Progenitor cell of endocrine pancreas (in vitro differentiated cells): ENCODE measurements around the gene SLC47A2. TPM values are rescaled to one million over a fixed set of nuclear protein-coding genes. Genes with fewer than 3 reads are reported as not detected.
"Not testable (repeated sequence)": the region's sequence is repeated elsewhere in the genome, so short reads cannot be mapped to it uniquely, and the experiment has no call there.

Experiments used
- DNase-seq: peaks from one replicate; pipeline ENCODE4 v3.0.0; 2021; ENCODE audit warnings: low spot score; ENCODE audit not compliant: unreplicated experiment
- H3K27ac Mint-ChIP-seq: 2 replicates; pipeline ENCODE4 v1.8.0; 2021; ENCODE audit warnings: mild to moderate bottlenecking, moderate library complexity, mixed read lengths
- H3K27me3 Mint-ChIP-seq: 2 replicates; pipeline ENCODE4 v1.8.0; 2021; ENCODE audit warnings: mixed read lengths
- H3K36me3 Mint-ChIP-seq: 2 replicates; pipeline ENCODE4 v1.8.0; 2022; ENCODE audit warnings: mixed read lengths; ENCODE audit not compliant: insufficient read depth
- H3K4me1 Mint-ChIP-seq: 2 replicates; pipeline ENCODE4 v1.8.0; 2021; ENCODE audit warnings: low read depth, mixed read lengths
- H3K4me3 Mint-ChIP-seq: 2 replicates; pipeline ENCODE4 v1.8.0; 2021; ENCODE audit warnings: low read depth, mild to moderate bottlenecking, moderate library complexity, mixed read lengths
- H3K9me3 Mint-ChIP-seq: 2 replicates; pipeline ENCODE4 v1.8.0; 2021; ENCODE audit warnings: low read depth, mixed read lengths
- CTCF ChIP-seq: fragments of 200-600 bp; sonication (generic); IDR thresholded peaks from one replicate; pipeline ENCODE4 v1.5.0; 2021; ENCODE audit warnings: antibody characterized with exemption, mild to moderate bottlenecking; ENCODE audit not compliant: unreplicated experiment
- long read RNA-seq: library from polyadenylated mRNA; unstranded; transcript quantifications from one replicate; pipeline ENCODE4 v2.0.0, GENCODE V29; 2020
- total RNA-seq: library from RNA; stranded (reverse); gene quantifications from 2 replicates; pipeline ENCODE4 v1.2.1, GENCODE V29; 2021

The SLC47A2 gene, protein sequence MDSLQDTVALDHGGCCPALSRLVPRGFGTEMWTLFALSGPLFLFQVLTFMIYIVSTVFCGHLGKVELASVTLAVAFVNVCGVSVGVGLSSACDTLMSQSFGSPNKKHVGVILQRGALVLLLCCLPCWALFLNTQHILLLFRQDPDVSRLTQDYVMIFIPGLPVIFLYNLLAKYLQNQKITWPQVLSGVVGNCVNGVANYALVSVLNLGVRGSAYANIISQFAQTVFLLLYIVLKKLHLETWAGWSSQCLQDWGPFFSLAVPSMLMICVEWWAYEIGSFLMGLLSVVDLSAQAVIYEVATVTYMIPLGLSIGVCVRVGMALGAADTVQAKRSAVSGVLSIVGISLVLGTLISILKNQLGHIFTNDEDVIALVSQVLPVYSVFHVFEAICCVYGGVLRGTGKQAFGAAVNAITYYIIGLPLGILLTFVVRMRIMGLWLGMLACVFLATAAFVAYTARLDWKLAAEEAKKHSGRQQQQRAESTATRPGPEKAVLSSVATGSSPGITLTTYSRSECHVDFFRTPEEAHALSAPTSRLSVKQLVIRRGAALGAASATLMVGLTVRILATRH
- not detected in 2 replicates for total RNA-seq
- long read RNA-seq, partial matches to known transcripts = 0 of 1 reads
- long read RNA-seq, other reads (novel, unspliced or antisense) = 1 of 1 reads

- Mint-ChIP-seq H3K9me3 (no peaks in the 10 kb centered on the region), H3K27me3 (peaks cover 13% of the 10 kb centered on the region), H3K4me3 (no peak within 1 kb of the TSS), H3K27ac (no peak within 1 kb of the TSS), H3K36me3 (no peaks in the 10 kb centered on the region), H3K4me1 (no peaks in the 10 kb centered on the region)
- DNase-seq = no peak
- no peak for TF ChIP-seq CTCF
These were observed at the start of gene SLC47A2 for GRCh38 chr17:19716108-19717030. Gene SLC47A2 (minus strand): TSS chr17:19716584. CDS start chr17:19716555, 29 bp downstream.

GRCh38 chr17:19766016-19766415 is 49.6 kb upstream of the SLC47A2 start:
- no peak for TF ChIP-seq CTCF
- H3K9me3 Mint-ChIP-seq = no peaks in the 10 kb centered on the region
- H3K36me3 Mint-ChIP-seq = no peaks in the 10 kb centered on the region
- H3K27ac Mint-ChIP-seq = no peak overlapping the region
- no peak for DNase-seq
- H3K4me3 Mint-ChIP-seq = no peak overlapping the region
- H3K27me3 Mint-ChIP-seq = peaks cover 16% of the 10 kb centered on the region
- peaks cover 2% of the 10 kb centered on the region for H3K4me1 Mint-ChIP-seq

- H3K27ac Mint-ChIP-seq = peak overlapping the region; percentile 13
These were observed 47.6 kb upstream of the SLC47A2 start for GRCh38 chr17:19763991-19764390.

DNA sequence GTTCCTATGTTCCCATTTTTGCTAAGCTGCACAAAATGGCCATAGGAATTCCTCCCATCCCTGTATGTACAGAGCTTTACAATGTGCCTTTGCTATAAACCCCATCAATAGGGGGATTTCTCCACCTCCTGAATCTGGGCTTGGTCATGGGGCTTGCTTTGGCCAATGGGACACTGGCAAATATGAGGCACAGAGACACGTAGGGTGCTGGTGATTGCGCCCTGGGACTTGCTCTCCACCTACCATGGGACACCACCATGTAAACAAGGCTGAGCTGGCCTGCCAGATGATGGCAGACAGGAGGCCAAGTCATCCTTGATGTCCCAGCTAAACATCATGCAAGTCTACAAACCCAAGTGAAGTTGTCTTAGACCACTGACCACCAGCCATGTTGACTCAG is 47.0 kb upstream of the SLC47A2 start:
- H3K36me3 Mint-ChIP-seq = no peaks in the 10 kb centered on the region
- no peak overlapping the region for H3K4me3 Mint-ChIP-seq
- H3K27me3 Mint-ChIP-seq = peaks cover 31% of the 10 kb centered on the region
- TF ChIP-seq CTCF = no peak
- no peak for DNase-seq
- H3K9me3 Mint-ChIP-seq = no peaks in the 10 kb centered on the region
- H3K4me1 Mint-ChIP-seq = peaks cover 2% of the 10 kb centered on the region
- H3K27ac Mint-ChIP-seq = no peak overlapping the region

More at GRCh38 chr17:19763991-19764390, 47.6 kb upstream of the SLC47A2 start:
- H3K9me3 Mint-ChIP-seq, H3K36me3 Mint-ChIP-seq, DNase-seq, H3K4me3 Mint-ChIP-seq, H3K4me1 Mint-ChIP-seq: not testable (repeated sequence)
- H3K27me3 Mint-ChIP-seq = peaks cover 29% of the 10 kb centered on the region

DNA sequence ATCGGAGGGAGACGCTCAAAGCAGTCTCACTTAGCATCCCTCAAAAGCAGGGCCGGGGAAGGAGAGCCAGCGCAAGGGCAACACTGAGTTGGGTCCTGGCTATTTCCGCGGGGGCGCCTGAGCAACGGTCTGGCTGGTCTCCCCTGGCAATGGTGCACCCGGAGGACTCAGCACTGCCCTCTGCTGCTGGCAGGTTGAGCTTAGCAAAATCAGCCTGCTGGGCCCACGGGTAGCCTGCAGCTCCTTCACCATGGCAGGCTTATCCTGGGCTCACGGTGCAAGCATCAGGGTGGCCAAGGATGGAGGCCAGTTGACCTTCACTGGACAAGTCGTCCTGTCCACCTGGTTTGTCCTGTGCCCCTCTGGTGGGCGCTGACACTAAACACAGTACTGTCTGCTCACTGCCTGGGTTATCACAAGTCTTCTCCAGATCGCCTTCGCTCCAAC is 46.2 kb upstream of the SLC47A2 start:
- no peak overlapping the region for H3K27ac Mint-ChIP-seq
- H3K36me3 Mint-ChIP-seq = no peaks in the 10 kb centered on the region
- no peaks in the 10 kb centered on the region for H3K9me3 Mint-ChIP-seq
- DNase-seq = peak; percentile 72
- H3K4me1 Mint-ChIP-seq = peaks cover 2% of the 10 kb centered on the region
- peak; percentile 78 for TF ChIP-seq CTCF
- H3K27me3 Mint-ChIP-seq = peaks cover 31% of the 10 kb centered on the region
- H3K4me3 Mint-ChIP-seq = no peak overlapping the region
